GM19397 (cell line): ENCODE results near the gene MAP6D1.
"Not testable (repeated sequence)": the region's sequence is repeated elsewhere in the genome, so short reads cannot be mapped to it uniquely, and the experiment has no call there.

Source experiments
- ATAC-seq: cut with Tn5 transposase; IDR thresholded peaks from one replicate; pipeline ENCODE4 v1.9.1; 2021; ENCODE audit warnings: mild to moderate bottlenecking, moderate library complexity; ENCODE audit not compliant: unreplicated experiment

Gene MAP6D1

GRCh38 chr3:183801601-183802000 is 23.8 kb downstream of the MAP6D1 start:
- ATAC-seq = no peak

- ATAC-seq = no peak
Measured at GRCh38 chr3:183800243-183800863, 25.0 kb downstream of the MAP6D1 start.

GRCh38 chr3:183799461-183799860 is 25.9 kb downstream of the MAP6D1 start:
- no peak for ATAC-seq

GRCh38 chr3:183797996-183798395 is 27.4 kb downstream of the MAP6D1 start:
- no peak for ATAC-seq

- ATAC-seq = no peak
Measured at GRCh38 chr3:183796372-183796771, 29.0 kb downstream of the MAP6D1 start.

GRCh38 chr3:183794452-183794851 is 30.9 kb downstream of the MAP6D1 start:
- ATAC-seq = no peak

GRCh38 chr3:183792976-183793375 is 32.4 kb downstream of the MAP6D1 start:
- ATAC-seq = no peak

GRCh38 chr3:183790700-183791099 is 34.7 kb downstream of the MAP6D1 start:
- ATAC-seq = no peak

GRCh38 chr3:183789826-183790225 is 35.6 kb downstream of the MAP6D1 start:
- ATAC-seq = no peak

GRCh38 chr3:183784503-183784902 is 40.9 kb downstream of the MAP6D1 start:
- not testable (repeated sequence) for ATAC-seq

- ATAC-seq = no peak
Measured at GRCh38 chr3:183782576-183783276, 42.7 kb downstream of the MAP6D1 start.

GRCh38 chr3:183781246-183781645 is 44.1 kb downstream of the MAP6D1 start:
- ATAC-seq = no peak

GRCh38 chr3:183779896-183780465 is 45.4 kb downstream of the MAP6D1 start:
- no peak for ATAC-seq

- ATAC-seq = no peak
Measured at GRCh38 chr3:183777016-183777618, 48.3 kb downstream of the MAP6D1 start.

- not testable (repeated sequence) for ATAC-seq
Measured at GRCh38 chr3:183776451-183776850, 48.9 kb downstream of the MAP6D1 start.

GRCh38 chr3:183775781-183776180 is 49.6 kb downstream of the MAP6D1 start:
- ATAC-seq = no peak

- no peak for ATAC-seq
Measured at GRCh38 chr3:183774631-183775030, 50.7 kb downstream of the MAP6D1 start.

GRCh38 chr3:183769453-183769852 is 55.9 kb downstream of the MAP6D1 start:
- ATAC-seq = no peak

- ATAC-seq = no peak
Measured at GRCh38 chr3:183768114-183768513, 57.3 kb downstream of the MAP6D1 start.

GRCh38 chr3:183766745-183767606 is 58.4 kb downstream of the MAP6D1 start:
- peak; percentile 67 for ATAC-seq

- ATAC-seq = no peak
Measured at GRCh38 chr3:183766107-183766506, 59.3 kb downstream of the MAP6D1 start.
